ENCODE data around the gene PNISR.
"Not testable (repeated sequence)": the region's sequence is repeated elsewhere in the genome, so short reads cannot be mapped to it uniquely, and the experiment has no call there.

Gene PNISR, protein sequence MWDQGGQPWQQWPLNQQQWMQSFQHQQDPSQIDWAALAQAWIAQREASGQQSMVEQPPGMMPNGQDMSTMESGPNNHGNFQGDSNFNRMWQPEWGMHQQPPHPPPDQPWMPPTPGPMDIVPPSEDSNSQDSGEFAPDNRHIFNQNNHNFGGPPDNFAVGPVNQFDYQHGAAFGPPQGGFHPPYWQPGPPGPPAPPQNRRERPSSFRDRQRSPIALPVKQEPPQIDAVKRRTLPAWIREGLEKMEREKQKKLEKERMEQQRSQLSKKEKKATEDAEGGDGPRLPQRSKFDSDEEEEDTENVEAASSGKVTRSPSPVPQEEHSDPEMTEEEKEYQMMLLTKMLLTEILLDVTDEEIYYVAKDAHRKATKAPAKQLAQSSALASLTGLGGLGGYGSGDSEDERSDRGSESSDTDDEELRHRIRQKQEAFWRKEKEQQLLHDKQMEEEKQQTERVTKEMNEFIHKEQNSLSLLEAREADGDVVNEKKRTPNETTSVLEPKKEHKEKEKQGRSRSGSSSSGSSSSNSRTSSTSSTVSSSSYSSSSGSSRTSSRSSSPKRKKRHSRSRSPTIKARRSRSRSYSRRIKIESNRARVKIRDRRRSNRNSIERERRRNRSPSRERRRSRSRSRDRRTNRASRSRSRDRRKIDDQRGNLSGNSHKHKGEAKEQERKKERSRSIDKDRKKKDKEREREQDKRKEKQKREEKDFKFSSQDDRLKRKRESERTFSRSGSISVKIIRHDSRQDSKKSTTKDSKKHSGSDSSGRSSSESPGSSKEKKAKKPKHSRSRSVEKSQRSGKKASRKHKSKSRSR

DNA sequence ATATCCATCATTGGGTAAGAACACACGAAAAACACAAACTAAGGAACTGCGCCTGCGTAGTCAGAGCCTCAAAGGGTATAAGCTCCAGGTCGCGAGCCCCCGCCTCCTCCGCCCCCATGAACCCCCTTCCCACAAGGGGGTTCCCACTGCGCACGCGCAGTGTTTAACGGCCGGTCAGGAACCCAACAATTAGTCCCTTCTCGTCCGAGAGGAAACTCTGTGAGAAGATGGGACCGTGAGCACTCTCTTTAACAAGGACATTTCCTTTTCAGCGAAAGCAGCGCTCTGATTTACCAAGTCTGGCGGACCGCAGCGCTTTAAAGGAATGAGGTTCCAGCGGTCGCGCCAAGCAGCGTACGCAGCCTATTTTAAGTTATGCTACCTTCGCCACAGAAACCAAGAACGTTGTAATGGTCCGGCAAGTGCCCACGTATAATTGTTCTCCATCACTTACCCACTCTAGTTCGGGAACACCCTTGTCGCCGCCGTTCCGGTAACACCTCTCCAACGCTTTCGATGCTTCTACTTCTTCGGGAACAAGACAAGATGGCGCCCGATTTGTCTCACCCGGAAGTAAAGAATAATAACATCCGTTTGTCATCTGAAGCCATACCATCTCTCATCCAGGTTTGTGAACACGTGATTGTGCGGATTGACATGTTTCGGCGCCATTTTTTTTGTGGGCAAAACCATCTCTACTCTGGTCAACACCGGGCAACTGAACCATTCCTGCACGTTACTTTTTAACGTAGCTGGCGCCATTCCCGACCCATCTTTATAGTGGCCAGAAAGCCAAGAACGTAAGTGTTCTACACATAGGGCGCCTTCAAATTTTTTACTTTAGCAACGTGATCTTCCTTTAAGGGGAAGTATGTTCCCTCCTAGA is at the start of gene PNISR:
PNISR (minus strand) TSS at position 548 of the 886 bp plus-strand sequence. CDS start 10,649 bp downstream, outside the sequence.
- H3K4me3 ChIP-seq: peak within 1 kb of the TSS; percentile 65 to 92 (median 74)
- peak within 1 kb of the TSS; percentile 79 to 99 (median 94) for H3K27ac ChIP-seq

DNA sequence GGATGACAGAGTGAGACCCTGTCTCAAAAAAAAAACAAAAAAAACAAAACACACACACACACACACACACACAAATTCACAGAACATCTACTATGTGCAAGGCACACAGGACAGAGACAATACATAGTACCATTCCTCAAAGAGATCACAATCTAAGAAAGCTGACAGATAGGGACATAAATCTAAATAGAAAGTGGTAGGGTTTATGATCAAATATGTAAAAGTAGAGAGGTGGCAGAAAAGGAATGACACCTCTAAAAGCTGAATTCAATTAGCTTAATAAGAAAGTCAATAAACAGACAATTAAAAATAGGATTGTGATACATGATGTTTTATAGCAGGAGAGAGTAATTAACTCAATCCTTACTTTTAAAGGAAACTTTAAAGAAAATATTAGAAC is 48.6 kb upstream of the PNISR start:
- Histone ChIP-seq H3K27ac (no peak overlapping the region), H3K4me3 (no peak overlapping the region)

DNA sequence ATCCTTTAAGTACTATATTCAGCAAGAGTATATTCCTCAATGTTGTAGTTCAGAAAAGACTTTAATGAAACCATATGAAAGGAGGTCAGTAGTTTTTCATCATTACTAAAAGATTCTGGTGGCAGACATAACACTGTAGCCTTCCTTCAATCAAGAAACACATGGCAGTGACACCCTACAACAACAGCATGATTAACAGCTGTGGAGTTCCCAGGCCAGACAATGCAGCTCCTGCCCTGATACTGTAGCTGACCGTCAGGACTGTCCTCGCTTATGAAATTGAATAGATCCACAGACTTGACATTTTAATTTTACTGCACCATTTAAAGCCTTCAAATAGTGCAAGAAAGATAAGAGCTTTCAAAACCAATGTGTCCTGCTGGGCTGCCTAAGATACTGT is 46.5 kb upstream of the PNISR start:
- H3K27ac ChIP-seq: no peak overlapping the region

DNA sequence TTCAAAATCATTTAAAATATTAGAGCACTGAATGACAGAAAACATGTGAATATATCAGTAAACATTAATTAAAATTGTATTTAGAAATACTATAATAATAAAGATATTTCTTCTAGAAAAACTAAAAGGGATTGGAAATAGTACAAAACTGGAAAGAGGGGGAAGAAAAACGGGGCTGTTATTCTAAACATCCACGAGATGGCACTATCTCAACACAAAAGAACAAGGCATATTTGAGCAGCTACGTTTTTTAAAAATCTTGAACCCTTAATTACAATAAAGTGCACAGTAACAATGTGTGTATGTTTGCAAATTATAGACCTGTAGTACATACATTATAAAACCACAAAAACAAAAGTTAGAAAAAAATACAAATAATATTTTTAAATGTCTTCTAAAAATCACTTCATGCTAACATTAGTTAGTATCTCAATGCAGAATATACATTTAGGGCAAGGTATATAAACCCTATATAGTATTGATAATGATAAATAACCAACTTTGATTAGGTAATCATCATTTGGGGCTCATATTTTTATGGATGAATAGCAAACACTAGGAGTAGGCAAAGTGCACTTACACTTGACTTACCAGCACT is 42.5 kb upstream of the PNISR start:
- H3K27ac ChIP-seq: no peak overlapping the region
- H3K4me3 ChIP-seq: no peak overlapping the region

More for the DNA sequence above, 46.5 kb upstream of the PNISR start:
- H3K4me3 ChIP-seq: no peak overlapping the region

DNA sequence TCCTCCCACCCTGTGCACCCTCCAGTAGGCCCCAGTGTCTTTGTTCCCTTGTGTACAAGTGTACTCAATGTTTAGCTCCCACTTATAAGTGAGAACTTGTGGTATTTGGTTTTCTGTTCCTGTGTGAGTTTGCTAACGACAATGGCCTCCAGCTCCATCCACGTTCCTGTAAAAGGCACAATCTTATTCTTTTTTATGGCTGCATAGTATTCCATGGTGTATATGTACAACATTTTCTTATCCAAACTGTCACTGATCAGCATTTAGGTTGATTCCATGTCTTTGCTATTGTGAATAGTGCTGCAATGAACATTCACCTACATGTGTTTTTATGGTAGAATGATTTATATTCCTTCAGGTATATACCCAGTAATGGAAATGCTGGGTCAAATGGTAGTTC is 34.0 kb upstream of the PNISR start:
- not testable (repeated sequence) for H3K27ac ChIP-seq, H3K4me3 ChIP-seq

DNA sequence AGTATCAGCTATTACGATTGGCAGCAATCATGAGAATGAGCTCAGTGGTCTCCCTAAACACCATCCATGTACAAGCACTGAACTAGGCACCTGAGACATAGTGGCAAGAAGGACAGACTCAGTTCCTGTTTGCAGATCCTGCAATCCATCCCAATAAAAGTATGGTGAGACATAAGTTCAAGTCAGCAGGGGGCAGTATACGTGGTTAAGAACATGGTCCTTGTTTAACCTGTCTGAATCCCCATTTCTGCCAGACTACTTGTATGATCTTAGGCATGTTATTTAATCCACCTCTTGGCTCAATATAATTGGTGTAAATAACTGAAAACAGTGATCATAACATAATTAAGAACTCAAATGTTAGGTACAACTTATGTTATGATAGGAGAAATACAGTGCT is 33.2 kb upstream of the PNISR start:
- Histone ChIP-seq H3K27ac (no peak overlapping the region), H3K4me3 (no peak overlapping the region)

DNA sequence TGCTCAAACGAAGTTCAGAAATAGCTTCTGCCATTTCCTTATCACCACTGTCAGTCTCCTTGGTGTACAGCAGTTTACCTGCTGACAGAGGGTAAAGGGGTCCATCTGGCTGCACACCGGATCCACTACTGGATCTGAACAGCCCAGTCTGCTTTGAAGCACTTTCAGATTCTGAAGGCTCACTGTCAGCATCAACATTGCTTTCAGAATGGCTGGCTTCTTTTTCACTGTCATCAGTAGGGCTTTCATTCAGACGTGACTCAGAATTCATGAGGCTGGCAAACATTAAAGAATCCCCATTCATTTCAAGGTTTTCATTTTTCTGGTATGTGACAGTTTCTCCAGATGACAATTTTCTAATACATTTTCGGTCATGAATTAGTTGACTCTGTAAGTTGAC is 21.0 kb upstream of the PNISR start:
- no peak overlapping the region for H3K4me3 ChIP-seq
- no peak overlapping the region for H3K27ac ChIP-seq

DNA sequence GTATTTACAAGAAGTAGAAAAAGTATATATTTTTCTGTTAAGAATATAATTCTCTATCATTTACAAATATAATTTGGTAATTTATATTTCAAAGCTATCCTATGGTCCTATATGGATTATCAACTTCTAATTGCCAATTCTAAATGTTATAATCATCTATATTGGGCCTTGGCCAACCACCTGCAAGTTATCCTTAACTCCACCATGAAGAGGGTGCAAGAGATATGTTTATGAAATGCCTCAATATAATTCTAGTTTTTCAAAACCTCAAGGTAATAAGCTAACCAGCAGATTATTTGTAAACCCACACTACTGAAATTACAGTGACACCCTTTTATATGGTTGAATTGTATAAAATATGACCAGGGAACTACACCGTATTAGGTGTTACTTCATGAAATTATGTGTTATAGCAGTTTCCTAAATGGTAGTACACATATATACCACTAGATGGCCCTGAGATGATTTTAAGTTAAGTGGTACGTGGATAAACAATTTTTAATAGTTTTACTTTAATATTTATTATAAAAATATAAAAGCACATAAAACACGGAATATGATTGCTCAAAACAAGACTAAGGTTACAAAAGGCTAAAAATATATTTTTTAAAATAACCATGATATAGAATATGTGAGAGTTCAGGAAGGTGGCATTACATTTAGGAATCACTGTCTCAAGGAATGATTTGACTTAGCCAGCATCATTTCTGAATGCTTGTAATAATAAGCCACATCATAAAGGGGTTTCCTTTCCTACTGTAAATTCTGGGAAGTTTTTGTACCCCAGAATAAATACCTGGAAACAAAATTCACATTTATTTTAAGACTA is 9.8 kb upstream of the PNISR start:
- H3K4me3 ChIP-seq: no peak overlapping the region
- H3K27ac ChIP-seq: no peak overlapping the region

DNA sequence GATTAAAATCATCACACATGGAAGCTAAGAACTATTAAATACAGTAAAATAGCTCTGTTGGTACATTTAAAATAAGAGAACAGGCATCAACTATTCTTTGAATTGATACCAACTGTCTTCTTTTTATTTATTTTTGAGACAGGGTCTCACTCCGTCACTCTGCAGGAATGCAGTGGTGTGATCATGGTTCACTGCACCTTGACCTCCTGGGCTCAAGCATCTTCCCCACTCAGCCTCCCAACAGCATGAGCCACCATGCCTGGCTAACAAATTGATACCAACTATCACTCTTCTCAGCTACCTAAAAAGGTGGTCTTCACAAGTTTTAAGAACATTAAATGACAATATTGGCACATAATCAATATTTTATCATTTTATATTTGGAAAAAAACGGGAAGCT is 7.8 kb upstream of the PNISR start:
- Histone ChIP-seq H3K4me3 (no peak overlapping the region), H3K27ac (no peak overlapping the region)

DNA sequence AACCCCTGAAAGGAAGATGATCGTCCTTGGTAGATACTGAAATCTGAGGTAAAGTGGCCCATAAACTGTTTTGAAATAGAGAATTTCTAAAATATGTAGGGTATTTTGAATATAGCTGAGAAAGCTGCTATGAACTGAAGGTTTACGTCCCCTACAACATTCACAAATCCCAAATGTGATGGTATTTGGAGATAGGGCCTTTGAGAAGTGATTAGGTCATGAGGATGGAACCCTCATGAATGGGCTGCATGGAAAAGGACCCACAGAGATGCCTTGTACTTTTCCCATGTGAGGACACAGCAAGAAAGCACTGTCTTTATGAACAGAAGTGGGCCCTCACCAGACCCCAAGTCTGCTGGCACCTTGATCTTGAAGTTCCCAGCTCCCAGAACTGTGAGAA is 6.8 kb upstream of the PNISR start:
- Histone ChIP-seq H3K4me3 (no peak overlapping the region), H3K27ac (no peak overlapping the region)

DNA sequence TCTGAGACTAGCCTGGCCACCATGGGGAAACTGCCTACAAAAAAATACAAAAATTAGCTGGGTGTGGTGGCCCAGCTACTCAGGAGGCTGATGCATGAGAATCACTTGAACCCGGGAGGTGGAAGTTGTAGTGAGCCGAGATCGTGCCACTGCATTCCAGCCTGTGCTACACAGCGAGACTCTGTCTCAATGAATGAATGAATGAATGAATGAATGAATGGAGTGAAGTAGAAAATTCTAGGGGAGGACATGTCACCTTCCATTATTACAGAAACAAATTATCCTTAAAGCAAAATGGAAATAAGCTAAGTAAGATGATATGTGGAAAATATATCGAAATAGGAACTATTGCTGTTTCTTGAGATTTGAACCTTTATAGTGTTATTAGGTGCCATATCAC is 2.9 kb upstream of the PNISR start:
- Histone ChIP-seq H3K4me3 (no peak overlapping the region), H3K27ac (no peak overlapping the region)

DNA sequence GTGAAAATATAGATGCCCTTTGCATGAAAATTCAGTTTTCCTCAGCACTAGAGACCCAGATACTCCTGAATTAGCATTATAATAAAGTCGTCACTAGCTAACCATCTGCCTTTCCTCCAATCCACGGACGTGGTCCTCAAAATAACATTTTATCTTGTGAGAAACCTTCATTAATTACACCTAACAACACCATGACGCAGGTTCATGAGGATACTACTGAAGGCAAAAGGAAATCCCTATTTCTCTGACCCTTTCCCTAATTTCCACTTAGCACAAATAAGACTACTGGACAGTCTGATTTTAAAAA is 1.3 kb upstream of the PNISR start:
- H3K27ac ChIP-seq: peak overlapping the region in 20 of 21 experiments; percentile 72 to 99 (median 94)

DNA sequence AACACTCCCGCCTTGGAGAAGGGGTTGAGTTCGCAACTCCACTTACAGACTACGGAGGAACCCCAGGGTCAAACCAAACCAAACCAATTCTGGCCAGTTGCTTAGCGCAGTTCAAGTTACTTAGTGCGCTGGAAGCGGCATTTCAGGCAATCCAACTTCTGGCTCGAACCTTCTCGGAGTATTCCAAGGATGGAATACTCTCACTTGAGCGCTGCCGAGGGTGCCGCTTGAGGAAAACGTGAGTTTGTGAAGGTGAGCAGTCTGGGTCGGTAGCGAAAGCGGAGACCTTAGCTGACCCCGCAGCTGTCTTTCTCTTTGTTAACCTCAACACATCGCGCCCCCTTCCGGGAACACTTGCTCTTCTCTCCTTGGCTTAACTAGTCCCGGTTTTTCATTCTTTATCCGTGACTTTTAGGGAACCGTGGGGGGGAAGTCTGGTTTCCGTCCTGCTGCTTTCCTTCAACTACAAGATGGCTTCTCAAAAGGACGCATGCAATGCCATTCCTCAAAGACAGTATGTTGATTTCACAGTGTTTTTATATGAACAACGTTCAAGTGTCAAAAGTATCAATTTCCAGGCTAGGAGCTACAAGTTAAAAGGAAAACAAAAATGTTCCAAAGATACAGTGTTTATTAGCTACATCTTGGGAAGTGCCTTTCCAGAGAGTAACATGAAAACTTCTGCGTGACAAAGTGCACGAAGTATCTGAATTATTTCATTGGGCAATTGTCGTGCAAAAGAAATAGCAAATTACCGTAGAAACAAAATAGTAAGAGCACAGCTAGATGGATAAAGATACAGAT is 741 bp upstream of the PNISR start:
- Histone ChIP-seq H3K4me3 (peak overlapping the region; percentile 65 to 92 (median 74)), H3K27ac (peak overlapping the region; percentile 46 to 99 (median 94))

More for the DNA sequence above, 1.3 kb upstream of the PNISR start:
- peak overlapping the region; percentile 65 to 92 (median 74) for H3K4me3 ChIP-seq

DNA sequence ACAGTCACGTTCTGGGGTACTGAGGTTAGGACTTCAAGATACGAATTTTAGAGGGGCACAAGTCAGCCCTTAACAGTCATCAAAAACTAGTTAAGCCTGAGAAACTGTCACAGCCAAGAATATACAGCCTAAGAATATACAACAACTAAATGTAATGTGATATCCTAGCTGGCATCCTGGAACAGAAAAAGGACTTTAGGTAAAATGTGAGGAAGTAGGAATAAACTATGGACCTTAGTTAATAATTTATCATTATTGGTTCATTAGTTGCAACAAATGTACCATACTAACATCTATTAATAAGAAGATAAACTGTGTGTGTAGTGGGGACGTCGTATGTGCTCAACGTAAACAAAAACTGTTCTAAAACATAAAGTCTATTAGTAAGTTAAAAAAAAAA is 1.1 kb downstream of the PNISR start:
- peak overlapping the region in 6 of 21 experiments; percentile 88 to 99 (median 96) for H3K27ac ChIP-seq
- H3K4me3 ChIP-seq: peak overlapping the region; percentile 65 to 92 (median 74)

DNA sequence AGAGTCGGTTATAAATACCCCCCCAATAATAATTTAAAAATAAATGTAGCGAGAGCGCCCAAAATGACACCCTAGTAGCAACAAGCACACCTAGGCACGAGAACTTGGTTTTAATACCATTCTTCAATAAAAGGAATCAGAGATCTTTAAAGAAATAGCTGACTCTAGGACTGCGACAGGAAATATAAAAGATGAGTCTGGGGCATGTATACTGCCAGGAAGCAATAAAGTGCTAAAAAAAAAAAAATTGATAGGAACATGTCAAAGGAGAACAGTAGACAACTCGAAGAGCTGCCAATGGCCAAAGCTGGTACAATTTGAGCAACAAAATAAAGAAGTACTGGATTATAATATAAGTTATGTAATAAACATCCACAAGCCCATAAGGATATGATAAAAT is 2.2 kb downstream of the PNISR start:
- Histone ChIP-seq H3K4me3 (no peak overlapping the region), H3K27ac (no peak overlapping the region)

DNA sequence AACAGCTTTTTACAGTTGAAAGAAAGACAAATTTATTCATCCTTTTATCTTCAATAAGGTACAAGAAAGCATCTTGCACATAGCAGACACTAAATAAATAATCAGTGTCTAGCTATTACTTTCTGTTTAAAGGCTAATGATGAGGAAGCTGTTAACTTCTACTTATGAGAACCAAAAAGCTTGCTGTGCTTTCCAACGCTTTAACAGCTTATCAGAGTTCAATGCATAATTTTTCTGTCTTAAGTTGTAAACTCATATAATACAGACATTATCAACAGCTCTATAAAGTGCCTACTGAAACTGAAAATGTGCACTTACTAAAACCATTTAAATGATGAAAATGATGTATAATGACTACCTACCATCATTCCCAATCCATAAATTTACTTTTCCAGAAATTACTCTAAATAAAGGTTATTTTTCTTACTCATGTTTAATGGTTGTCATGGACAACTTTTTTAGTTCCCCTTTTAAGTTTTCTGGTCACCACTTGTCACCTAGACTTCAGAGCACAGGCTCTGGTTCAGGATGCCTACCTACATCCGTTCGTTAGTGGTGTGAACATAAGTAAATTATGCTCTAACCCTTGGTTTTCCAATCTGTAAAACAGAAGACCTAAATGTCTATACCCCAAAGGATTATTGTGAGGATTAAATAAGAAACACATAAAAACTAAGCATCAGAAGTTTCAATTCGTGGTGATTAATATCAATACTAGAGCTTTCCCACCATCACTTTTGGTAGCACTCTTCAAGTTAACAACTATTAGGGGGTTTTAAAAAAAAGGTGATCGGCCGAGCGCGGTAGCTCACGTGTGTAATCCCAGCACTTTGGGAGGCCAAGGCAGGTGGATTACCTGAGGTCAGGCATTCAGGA is 8.0 kb downstream of the PNISR start:
- Histone ChIP-seq H3K4me3 (no peak overlapping the region), H3K27ac (no peak overlapping the region)

DNA sequence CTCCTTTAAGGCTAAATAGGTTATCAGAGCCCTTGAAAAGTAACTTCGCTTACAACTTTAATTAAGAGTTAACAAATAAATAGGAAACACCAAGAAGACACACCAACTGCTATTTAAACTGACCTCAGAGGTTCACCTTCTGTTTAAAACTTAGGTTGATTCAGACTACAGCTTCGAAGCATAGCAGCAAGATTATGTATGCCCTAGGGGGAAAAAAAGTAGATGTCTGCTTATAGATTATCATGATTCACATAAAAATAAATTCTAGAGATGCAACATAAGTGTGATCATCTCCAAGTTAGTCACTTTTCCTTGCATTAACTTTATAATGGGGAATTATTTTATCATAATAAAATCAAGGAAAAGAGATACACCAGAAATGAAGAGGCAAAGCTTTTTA is 8.9 kb downstream of the PNISR start:
- H3K4me3 ChIP-seq: no peak overlapping the region
- no peak overlapping the region for H3K27ac ChIP-seq
